ENCODE data around the gene TTYH2.
"Not testable (repeated sequence)": the region's sequence is repeated elsewhere in the genome, so short reads cannot be mapped to it uniquely, and the experiment has no call there.

The TTYH2 gene

GRCh38 chr17:74212913-74213791 is at the start of gene TTYH2:
Gene TTYH2, plus strand, starts transcription at chr17:74213571. Its CDS starts 17 bp downstream, at chr17:74213588.
- DNase-seq = peak; percentile 83 to 91

DNA sequence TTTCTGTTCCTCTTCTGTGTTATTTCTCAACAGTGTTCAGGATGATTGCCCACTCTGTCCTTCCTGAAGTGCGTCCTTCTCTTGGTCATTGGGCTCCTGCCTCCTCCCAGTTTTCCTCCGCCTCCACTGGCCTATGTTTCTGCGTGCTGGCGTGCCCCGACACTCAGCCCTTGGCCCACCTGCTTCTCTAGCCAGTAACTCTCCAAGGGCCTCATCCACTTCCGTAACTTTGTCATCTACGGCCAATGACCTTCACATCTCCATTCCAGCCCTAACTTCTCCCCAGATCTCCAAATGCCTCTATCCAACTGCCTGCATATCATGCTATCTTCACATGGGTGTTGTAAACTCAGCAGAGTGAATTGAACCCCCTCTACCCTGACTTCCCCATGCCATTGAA is 49.5 kb upstream of the TTYH2 start:
- DNase-seq = no peak

- no peak for DNase-seq
Measured at GRCh38 chr17:74164446-74165045, 48.8 kb upstream of the TTYH2 start.

GRCh38 chr17:74165797-74166365 is 47.5 kb upstream of the TTYH2 start:
- DNase-seq = no peak

GRCh38 chr17:74170924-74171323 is 42.4 kb upstream of the TTYH2 start:
- no peak for DNase-seq

- DNase-seq = no peak
Measured at GRCh38 chr17:74172700-74173099, 40.7 kb upstream of the TTYH2 start.

GRCh38 chr17:74176546-74177001 is 36.8 kb upstream of the TTYH2 start:
- DNase-seq = peak; percentile 80 to 94

DNA sequence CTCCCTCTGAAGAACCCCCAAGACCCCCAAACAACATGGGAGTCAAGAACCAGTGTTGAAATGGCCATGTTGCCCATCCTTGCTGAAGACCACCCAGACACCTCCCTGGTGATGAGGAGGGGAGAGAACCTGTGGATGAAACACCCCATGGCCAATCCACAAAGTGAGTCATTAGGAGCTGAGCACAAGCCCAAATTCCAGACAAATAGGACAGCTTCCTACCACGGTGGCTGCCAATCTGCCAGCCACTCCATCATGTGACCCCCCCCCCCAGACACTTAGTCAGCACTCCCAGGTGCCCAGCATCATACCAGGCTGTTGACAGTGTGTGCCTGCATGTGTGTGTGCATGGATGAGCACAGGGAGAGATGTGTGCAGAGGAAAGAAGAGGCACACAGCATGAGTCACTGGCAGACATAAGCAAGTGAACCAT is 36.3 kb upstream of the TTYH2 start:
- DNase-seq = no peak

- DNase-seq = no peak
Measured at GRCh38 chr17:74179576-74179975, 33.8 kb upstream of the TTYH2 start.

- DNase-seq = no peak
Measured at GRCh38 chr17:74180336-74180735, 33.0 kb upstream of the TTYH2 start.

DNA sequence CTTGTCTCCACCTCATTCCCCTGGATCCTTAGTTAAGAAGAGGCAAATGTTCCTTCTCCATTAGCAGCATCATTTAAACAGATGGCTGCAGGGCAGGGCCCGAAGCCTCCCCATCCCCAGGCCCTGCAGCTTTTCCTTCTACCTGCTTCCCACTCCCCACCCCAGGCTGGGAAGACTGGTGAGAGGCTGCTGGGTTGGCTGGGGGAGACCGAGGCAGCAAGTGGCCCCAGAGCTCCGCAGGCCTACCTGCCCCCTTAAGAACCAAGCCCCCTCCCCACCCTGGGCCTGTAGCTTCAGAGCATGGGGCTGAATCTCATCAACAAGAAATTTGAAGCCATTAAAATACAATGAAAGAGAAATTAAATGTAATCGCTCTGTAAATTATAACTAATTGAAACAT is 32.0 kb upstream of the TTYH2 start:
- DNase-seq = peak in 1 of 2 experiments; percentile 47

- no peak for DNase-seq
Measured at GRCh38 chr17:74182041-74182723, 31.2 kb upstream of the TTYH2 start.

- no peak for DNase-seq
Measured at GRCh38 chr17:74183411-74183810, 30.0 kb upstream of the TTYH2 start.

DNA sequence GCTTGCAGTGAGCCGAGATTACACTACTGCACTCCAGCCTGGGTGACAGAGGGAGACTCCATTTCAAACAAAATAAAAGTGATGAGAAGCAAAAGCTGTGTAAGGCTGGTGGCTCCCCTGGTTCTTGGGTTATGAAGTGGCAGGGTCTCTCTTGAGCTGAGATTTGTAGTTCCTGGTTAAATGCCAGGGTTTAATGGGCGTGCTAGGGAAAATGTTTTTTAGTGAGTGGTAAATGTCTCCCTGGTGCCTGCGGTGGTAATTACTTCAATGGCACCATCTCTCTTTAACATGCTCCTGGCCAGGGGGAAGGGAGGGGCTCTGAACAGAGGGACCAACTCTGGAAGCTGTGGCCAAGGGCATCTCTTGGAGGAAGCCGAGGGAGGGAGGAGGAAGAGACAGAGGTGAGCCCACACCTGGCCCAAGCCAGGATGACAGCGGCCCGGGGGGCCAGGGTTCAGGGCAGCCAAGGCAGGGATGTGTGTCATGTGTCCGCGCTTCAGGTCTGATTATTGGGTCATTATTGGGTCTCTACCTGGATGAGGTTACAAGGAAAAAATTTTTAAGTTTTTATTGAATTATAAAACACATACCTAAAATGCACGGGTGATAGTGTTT is 27.7 kb upstream of the TTYH2 start:
- no peak for DNase-seq

- DNase-seq = no peak
Measured at GRCh38 chr17:74186498-74186897, 26.9 kb upstream of the TTYH2 start.

DNA sequence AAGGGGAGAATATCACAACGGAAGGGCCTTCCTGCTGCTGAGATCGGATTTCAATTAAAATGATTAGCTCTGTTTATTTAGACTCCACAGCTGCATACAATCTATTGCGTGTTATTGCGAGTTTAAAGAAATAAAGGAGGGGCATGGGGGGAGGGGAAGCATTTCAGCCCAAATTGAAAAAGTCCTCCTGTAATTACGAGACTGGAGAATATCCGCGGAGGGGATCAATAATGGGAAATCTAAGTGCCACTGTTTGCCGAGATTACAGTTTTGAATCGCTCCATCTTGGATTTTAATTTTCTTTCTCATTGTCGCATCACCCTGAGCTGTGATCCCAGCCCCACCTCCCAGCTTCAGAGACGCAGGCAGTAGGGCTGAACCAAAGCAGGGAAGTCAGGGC is 25.6 kb upstream of the TTYH2 start:
- peak in 1 of 2 experiments; percentile 41 for DNase-seq

GRCh38 chr17:74188687-74189086 is 24.7 kb upstream of the TTYH2 start:
- not testable (repeated sequence) for DNase-seq

- peak; percentile 55 to 90 for DNase-seq
Measured at GRCh38 chr17:74190154-74190553, 23.2 kb upstream of the TTYH2 start.

DNA sequence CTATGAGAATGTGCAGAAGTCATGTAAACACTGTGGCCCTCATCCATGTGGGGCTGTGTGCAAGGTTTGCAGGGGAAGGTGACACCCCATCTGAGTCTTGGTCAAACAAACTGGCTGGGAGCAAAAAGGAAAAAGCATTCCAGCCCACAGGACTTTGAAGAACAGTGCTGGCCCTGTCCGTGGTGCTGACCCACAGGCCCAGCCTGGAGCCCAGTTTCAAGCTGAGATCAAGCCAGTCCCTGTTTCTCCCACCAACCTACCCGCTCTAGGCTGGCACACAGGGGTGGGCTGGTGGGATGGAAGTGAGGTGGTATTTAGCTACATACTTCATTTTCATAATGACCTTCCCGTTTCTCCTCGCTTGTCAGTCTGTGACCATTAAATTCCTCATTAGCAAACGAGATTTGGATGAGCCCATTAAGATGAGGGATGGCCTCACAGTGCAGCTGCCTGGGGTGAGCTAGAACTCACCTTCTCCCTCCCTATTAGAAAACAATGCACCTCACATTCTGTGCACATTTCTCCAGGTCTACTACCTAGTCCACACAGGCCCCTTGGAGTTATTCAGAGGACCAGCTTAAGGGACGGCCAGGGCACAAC is 22.5 kb upstream of the TTYH2 start:
- DNase-seq = no peak

DNA sequence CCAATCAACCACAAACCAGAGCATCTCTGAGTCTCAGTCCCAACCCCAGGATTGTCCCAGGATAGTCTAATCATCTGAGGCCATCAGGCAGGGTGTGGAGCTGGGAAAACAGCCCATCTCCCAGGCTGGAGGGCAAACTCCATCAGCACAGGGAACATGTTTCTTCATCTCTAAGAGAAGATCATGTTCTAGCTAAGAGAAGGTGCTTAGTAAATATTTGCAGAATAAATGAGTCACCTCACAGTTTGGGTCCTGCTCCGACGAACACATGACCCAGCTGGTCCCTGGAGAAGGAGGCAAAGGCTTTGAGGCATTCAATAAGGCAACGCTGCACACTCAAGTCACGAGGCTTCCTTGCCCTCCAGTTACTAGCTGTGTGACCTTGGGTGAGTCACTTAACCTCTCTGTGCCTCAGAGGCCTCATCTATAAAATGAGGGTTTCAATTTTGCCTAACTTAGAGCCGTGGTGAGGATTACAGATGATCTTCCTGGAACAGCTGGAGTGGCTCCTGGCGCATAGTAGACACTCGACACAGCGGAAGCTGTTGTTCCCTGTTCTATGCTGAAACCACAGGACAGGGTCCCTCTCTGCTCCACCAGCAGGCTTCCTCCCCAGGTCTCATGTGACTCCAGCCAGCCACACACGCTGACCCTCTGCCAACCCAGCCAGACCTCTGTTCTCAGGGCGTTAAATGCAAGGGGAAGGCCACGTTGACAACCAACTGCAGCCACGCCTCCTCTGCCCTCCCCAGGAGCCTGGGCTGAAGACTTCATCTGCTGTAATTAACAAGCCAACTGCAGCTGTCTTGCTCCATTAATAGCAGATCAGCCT is 20.2 kb upstream of the TTYH2 start:
- peak; percentile 95 to 97 for DNase-seq

DNA sequence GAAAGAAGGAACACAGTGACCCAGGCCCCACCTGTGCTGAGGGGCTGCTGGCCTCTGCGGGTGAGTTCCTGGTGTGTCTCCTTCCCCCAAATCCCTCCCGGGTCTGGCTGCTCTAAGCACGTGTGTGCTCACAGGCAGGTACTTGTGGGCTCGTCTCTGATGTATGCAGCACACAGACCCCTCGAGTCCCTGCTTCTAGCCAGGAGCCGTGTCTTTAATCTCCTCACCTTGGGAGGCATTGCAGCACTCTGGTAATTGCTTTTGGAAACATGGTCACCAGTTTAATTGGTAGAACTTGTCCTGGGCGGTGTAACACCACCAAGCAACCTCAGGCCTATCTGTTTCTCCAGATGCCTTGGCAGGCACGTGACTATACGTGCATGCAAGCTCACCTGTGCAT is 18.7 kb upstream of the TTYH2 start:
- no peak for DNase-seq
